Measurements from ENCODE around the gene TM7SF2.

DNA sequence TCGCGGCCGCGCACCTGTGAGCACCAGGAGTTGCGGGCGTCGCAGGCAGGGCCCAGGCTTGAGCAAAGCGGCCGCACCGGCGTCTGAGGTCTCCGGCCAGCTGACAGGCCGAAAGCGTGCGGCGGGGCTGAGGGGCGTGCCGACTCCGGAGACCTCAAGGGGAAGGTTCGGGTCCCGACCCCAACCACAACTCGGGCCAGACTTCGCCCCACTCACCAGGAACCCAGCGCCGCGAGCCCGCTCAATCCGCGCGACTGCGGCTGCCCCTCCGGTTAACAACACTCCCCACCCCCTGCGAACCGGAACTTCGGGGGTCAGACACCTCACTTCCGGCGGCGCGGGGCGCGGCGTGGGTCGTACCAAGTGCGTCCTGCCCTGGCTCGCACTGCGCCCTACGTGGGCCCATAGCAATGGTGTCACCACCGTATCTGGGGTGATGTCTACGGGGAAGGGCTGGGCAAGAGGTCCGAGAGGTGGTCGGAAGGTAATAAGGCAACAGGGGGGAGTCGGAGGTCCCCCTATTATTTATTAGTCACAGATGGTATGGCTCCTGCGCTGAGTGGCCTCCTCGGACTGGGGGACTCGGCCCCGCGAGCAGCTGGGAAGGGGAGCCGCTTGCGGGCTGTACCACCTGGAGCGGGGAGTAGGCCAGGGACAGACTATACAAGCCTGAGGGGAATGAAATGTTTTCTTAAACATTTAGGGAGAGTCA lies 22.7 kb downstream of the TM7SF2 start, which contains the start of gene SYVN1:
- TF ChIP-seq POLR2A (IDR thresholded peaks at IDR 0.05) (peak; percentile 95), POLR2AphosphoS5 (IDR thresholded peaks at IDR 0.05) (peak; percentile 98)

All from gastroesophageal sphincter (tissue), 2 donors.